SK-N-SH (cell line): ENCODE measurements around the gene VPS50.

Experiments
- CHD2 ChIP-seq: fragments of 150-350 bp; IDR thresholded peaks from 2 replicates; pipeline ENCODE4 v1.6.1; 2018; ENCODE audit warnings: low read length; ENCODE audit not compliant: partially characterized antibody
- CTCF ChIP-seq: fragments of 200-600 bp; sonication (generic); IDR thresholded peaks from 2 replicates; pipeline ENCODE4 v1.6.1; 2017; ENCODE audit warnings: antibody characterized with exemption, mild to moderate bottlenecking, moderate library complexity
- EP300 ChIP-seq, 2 experiments: IDR thresholded peaks; 2 replicates each; pipeline versions ENCODE4 v1.4.0 to v1.6.1; 2012; ENCODE audit warnings: borderline replicate concordance in 1 of 2, low read depth in 1 of 2, low read length in 1 of 2
- GABPA ChIP-seq: IDR thresholded peaks from 2 replicates; pipeline ENCODE4 v1.4.0; 2012; ENCODE audit warnings: low read depth, mild to moderate bottlenecking
- PBX3 ChIP-seq: IDR thresholded peaks from 2 replicates; pipeline ENCODE4; 2012

DNA sequence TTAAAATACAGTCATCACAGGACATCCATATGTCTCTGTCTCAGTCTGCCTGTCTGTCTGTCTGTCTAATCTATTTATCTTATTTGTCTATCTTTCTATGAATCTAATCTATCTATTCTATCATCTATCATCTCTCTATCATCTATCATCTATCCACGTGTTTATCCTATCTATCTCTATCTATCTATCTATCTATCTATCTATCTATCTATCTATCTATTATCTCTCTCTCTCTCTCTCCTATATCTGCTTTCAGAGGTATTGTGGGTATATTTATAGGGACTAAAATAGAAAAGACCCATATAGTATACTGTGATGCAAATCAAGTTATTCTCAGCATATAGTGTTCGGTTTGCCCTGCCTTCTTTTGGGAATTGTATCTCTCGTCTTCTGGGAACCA is 167.5 kb downstream of the VPS50 start:
- TF ChIP-seq CTCF (no peak), EP300 (IDR thresholded peaks at IDR 0.05; ENCODE audit: borderline replicate concordance in 1 of 2, low read depth in 1 of 2, low read length in 1 of 2) (no peak), GABPA (no peak), PBX3 (no peak), CHD2 (no peak)
